ENCODE results near the gene CLDN7. TPM values are rescaled to one million over a fixed set of nuclear protein-coding genes. Genes with fewer than 3 reads are reported as not detected.

CLDN7 gene
- 0.92 TPM for total RNA-seq

GRCh38 chr17:7262192-7262934 lies at the start of gene CLDN7:
Gene CLDN7, minus strand, starts transcription at chr17:7262478. Its CDS starts 435 bp downstream, at chr17:7262043.

GRCh38 chr17:7306911-7307685 lies 44.8 kb upstream of the CLDN7 start, which contains the start of gene EIF5A:
Gene EIF5A, plus strand, starts transcription at chr17:7307628. Its CDS starts 2,008 bp downstream, at chr17:7309636.

GRCh38 chr17:7294614-7295153 lies 32.4 kb upstream of the CLDN7 start, which contains the start of gene YBX2:
Gene YBX2, minus strand, starts transcription at chr17:7294639. Its CDS starts 139 bp downstream, at chr17:7294500.

GRCh38 chr17:7281074-7281952 lies 19.0 kb upstream of the CLDN7 start, which contains the start of gene SLC2A4:
Gene SLC2A4, plus strand, starts transcription at chr17:7281718. Its CDS starts 217 bp downstream, at chr17:7281935.

GRCh38 chr17:7252176-7253043 lies 9.9 kb downstream of the CLDN7 start, which contains the start of gene ELP5:
Gene ELP5, plus strand, starts transcription at chr17:7252215. Its CDS starts 336 bp downstream, at chr17:7252551.

GRCh38 chr17:7251661-7252175 lies 10.6 kb downstream of the CLDN7 start, which contains the start of gene CTDNEP1:
Gene CTDNEP1, minus strand, starts transcription at chr17:7251734. Its CDS starts 438 bp downstream, at chr17:7251296.

GRCh38 chr17:7241783-7242716 lies 20.2 kb downstream of the CLDN7 start, which contains the start of gene GABARAP:
Gene GABARAP, minus strand, starts transcription at chr17:7242449. Its CDS starts 119 bp downstream, at chr17:7242330.

GRCh38 chr17:7239091-7240027 lies 22.9 kb downstream of the CLDN7 start, which contains the start of gene PHF23:
Gene PHF23, minus strand, starts transcription at chr17:7239457. Its CDS starts 178 bp downstream, at chr17:7239279.

GRCh38 chr17:7234083-7234951 lies 28.0 kb downstream of the CLDN7 start, which contains the start of gene DVL2:
Gene DVL2, minus strand, starts transcription at chr17:7234517. Its CDS starts 255 bp downstream, at chr17:7234262.

GRCh38 chr17:7219812-7220592 lies 42.3 kb downstream of the CLDN7 start, which contains the start of the genes ACADVL and DLG4:
Gene ACADVL, plus strand, starts transcription at chr17:7219938. Its CDS starts 47 bp downstream, at chr17:7219985.
Gene DLG4, minus strand, starts transcription at chr17:7219836.

Small RNA genes lying within 50 kb of the gene (small RNA-seq; reads per million reads assigned to genes)
- gene MIR324 (8.0 reads per million, percentile 93 among the genes with 10 or more reads in this experiment), gene RF00019 (not detected)

Other genes starting within 250 kb of the CLDN7 start
- 60.2 TPM for gene RNASEK, start 249.9 kb downstream of the CLDN7 start, total RNA-seq
- 3.0 TPM for gene BCL6B, start 239.4 kb downstream of the CLDN7 start, total RNA-seq
- gene SLC16A13, start 226.5 kb downstream of the CLDN7 start, total RNA-seq, result 0.92 TPM
- 0.23 TPM for gene SLC16A11, start 218.4 kb downstream of the CLDN7 start, total RNA-seq
- not detected for gene CLEC10A, start 182.2 kb downstream of the CLDN7 start, total RNA-seq
- not detected for gene ASGR2, start 147.7 kb downstream of the CLDN7 start, total RNA-seq
- gene ASGR1, start 83.1 kb downstream of the CLDN7 start, total RNA-seq, result 20.1 TPM
- 136 TPM for gene DLG4, start 42.6 kb downstream of the CLDN7 start, total RNA-seq
- gene ACADVL, start 42.5 kb downstream of the CLDN7 start, total RNA-seq, result 97.6 TPM
- gene DVL2, start 28.0 kb downstream of the CLDN7 start, total RNA-seq, result 56.1 TPM
- 28.6 TPM for gene PHF23, start 23.0 kb downstream of the CLDN7 start, total RNA-seq
- 167 TPM for gene GABARAP, start 20.0 kb downstream of the CLDN7 start, total RNA-seq
- 40.1 TPM for gene CTDNEP1, start 10.7 kb downstream of the CLDN7 start, total RNA-seq
- 29.5 TPM for gene ELP5, start 10.3 kb downstream of the CLDN7 start, total RNA-seq
- gene SLC2A4, start 19.2 kb upstream of the CLDN7 start, total RNA-seq, result 0.23 TPM
- 1.4 TPM for gene YBX2, start 32.2 kb upstream of the CLDN7 start, total RNA-seq
- gene EIF5A, start 45.1 kb upstream of the CLDN7 start, total RNA-seq, result 168 TPM
- gene GPS2, start 52.9 kb upstream of the CLDN7 start, total RNA-seq, result 38.5 TPM
- gene NEURL4, start 66.9 kb upstream of the CLDN7 start, total RNA-seq, result 44.3 TPM
- gene ACAP1, start 74.1 kb upstream of the CLDN7 start, total RNA-seq, result 0.23 TPM
- 4.6 TPM for gene KCTD11, start 89.7 kb upstream of the CLDN7 start, total RNA-seq
- gene TMEM95, start 92.7 kb upstream of the CLDN7 start, total RNA-seq, result not detected
- 1.4 TPM for gene TNK1, start 118.6 kb upstream of the CLDN7 start, total RNA-seq
- 9.2 TPM for gene PLSCR3, start 132.0 kb upstream of the CLDN7 start, total RNA-seq
- gene TMEM256, start 141.6 kb upstream of the CLDN7 start, total RNA-seq, result 63.7 TPM
- gene NLGN2, start 145.4 kb upstream of the CLDN7 start, total RNA-seq, result 19.1 TPM
- not detected for gene SPEM1, start 157.8 kb upstream of the CLDN7 start, total RNA-seq
- not detected for gene SPEM2, start 163.1 kb upstream of the CLDN7 start, total RNA-seq
- not detected for gene SPEM3, start 166.4 kb upstream of the CLDN7 start, total RNA-seq
- 1.4 TPM for gene TMEM102, start 173.0 kb upstream of the CLDN7 start, total RNA-seq
- 9.0 TPM for gene FGF11, start 177.0 kb upstream of the CLDN7 start, total RNA-seq
- gene CHRNB1, start 182.6 kb upstream of the CLDN7 start, total RNA-seq, result 19.1 TPM
- 25.6 TPM for gene ZBTB4, start 217.2 kb upstream of the CLDN7 start, total RNA-seq
- not detected for gene SLC35G6, start 219.0 kb upstream of the CLDN7 start, total RNA-seq
- gene POLR2A, start 221.9 kb upstream of the CLDN7 start, total RNA-seq, result 65.7 TPM